GM12801 (cell line): ENCODE results near the gene RGS8.

ENCODE experiments used
- TF ChIP-seq, protein P1 (sequence below): IDR thresholded peaks from one replicate; pipeline ENCODE4 v1.5.1; 2011; ENCODE audit warnings: control low read depth; ENCODE audit not compliant: insufficient read length; ENCODE audit errors: extremely low read depth

RGS8 gene

GRCh38 chr1:182720463-182720862 lies 36.1 kb upstream of the RGS8 start:
- TF ChIP-seq, protein P1, sequence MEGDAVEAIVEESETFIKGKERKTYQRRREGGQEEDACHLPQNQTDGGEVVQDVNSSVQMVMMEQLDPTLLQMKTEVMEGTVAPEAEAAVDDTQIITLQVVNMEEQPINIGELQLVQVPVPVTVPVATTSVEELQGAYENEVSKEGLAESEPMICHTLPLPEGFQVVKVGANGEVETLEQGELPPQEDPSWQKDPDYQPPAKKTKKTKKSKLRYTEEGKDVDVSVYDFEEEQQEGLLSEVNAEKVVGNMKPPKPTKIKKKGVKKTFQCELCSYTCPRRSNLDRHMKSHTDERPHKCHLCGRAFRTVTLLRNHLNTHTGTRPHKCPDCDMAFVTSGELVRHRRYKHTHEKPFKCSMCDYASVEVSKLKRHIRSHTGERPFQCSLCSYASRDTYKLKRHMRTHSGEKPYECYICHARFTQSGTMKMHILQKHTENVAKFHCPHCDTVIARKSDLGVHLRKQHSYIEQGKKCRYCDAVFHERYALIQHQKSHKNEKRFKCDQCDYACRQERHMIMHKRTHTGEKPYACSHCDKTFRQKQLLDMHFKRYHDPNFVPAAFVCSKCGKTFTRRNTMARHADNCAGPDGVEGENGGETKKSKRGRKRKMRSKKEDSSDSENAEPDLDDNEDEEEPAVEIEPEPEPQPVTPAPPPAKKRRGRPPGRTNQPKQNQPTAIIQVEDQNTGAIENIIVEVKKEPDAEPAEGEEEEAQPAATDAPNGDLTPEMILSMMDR = no peak

DNA sequence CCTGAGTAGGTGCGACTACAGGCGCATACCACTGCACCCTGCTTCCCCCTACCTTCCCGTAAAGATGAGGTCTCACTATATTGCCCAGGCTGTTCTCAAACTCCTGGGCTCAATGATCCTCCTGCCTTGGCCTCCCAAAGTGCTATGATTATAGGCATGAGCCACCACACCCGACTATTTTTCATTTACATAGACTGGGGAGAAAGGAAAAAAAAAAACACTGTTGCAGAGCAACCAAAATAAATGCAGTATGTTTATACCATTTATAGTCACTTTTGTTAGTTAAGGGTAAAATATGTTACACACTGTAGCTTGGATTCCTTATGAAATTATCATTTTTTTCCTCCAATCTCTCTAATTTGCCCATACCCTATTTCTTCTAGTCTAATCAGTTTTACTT lies 35.2 kb upstream of the RGS8 start:
- TF ChIP-seq, protein P1 = no peak

GRCh38 chr1:182718311-182718710 lies 33.9 kb upstream of the RGS8 start:
- TF ChIP-seq, protein P1 = no peak

GRCh38 chr1:182716740-182717720 lies 32.6 kb upstream of the RGS8 start:
- TF ChIP-seq, protein P1 = no peak

- TF ChIP-seq, protein P1 = no peak
These were observed 31.1 kb upstream of the RGS8 start for GRCh38 chr1:182715531-182715930.

- TF ChIP-seq, protein P1 = no peak
These were observed 30.2 kb upstream of the RGS8 start for GRCh38 chr1:182714546-182714945.

- TF ChIP-seq, protein P1 = no peak
These were observed 29.6 kb upstream of the RGS8 start for GRCh38 chr1:182713939-182714338.
